ENCODE results near the gene IQGAP2. TPM values are rescaled to one million over a fixed set of nuclear protein-coding genes. Genes with fewer than 3 reads are reported as not detected.

IQGAP2 gene
- total RNA-seq, 1 donor from 2014 or later, result 4.0 TPM

- no peak for DNase-seq (ENCODE audit: low read depth)
- Histone ChIP-seq H3K36me3 (ENCODE audit: control insufficient read depth, insufficient read depth, low read length) (no peaks in the 10 kb centered on the region), H3K4me3 (ENCODE audit: low read depth, low read length) (no peak overlapping the region), H3K27me3 (ENCODE audit: control insufficient read depth, insufficient read depth, low read length) (peaks cover 2% of the 10 kb centered on the region)
- TF ChIP-seq CTCF (IDR thresholded peaks at IDR 0.05; ENCODE audit: insufficient read depth, low read length, poor library complexity, severe bottlenecking), result no peak
Measured at GRCh38 chr5:76449606-76450005, 46.5 kb downstream of the IQGAP2 start.

- peaks cover 2% of the 10 kb centered on the region for H3K27me3 ChIP-seq (ENCODE audit: control insufficient read depth, insufficient read depth, low read length)
- H3K36me3 ChIP-seq (ENCODE audit: control insufficient read depth, insufficient read depth, low read length), result no peaks in the 10 kb centered on the region
- no peak for TF ChIP-seq CTCF (IDR thresholded peaks at IDR 0.05; ENCODE audit: insufficient read depth, low read length, poor library complexity, severe bottlenecking)
Measured at GRCh38 chr5:76450054-76450453, 47.0 kb downstream of the IQGAP2 start.

GRCh38 chr5:76451031-76451701 is 48.1 kb downstream of the IQGAP2 start:
- peaks cover 2% of the 10 kb centered on the region for H3K27me3 ChIP-seq (ENCODE audit: control insufficient read depth, insufficient read depth, low read length)
- no peaks in the 10 kb centered on the region for H3K36me3 ChIP-seq (ENCODE audit: control insufficient read depth, insufficient read depth, low read length)
- TF ChIP-seq CTCF (IDR thresholded peaks at IDR 0.05; ENCODE audit: insufficient read depth, low read length, poor library complexity, severe bottlenecking), result no peak
- no peak overlapping the region for H3K4me3 ChIP-seq (ENCODE audit: low read depth, low read length)
- no peak for DNase-seq (ENCODE audit: low read depth)

More at GRCh38 chr5:76450054-76450453, 47.0 kb downstream of the IQGAP2 start:
- H3K4me3 ChIP-seq (ENCODE audit: low read depth, low read length), result no peak overlapping the region
- no peak for DNase-seq (ENCODE audit: low read depth)

- Histone ChIP-seq H3K4me3 (ENCODE audit: low read depth, low read length) (no peak overlapping the region), H3K36me3 (ENCODE audit: control insufficient read depth, insufficient read depth, low read length) (no peaks in the 10 kb centered on the region)
- DNase-seq (ENCODE audit: low read depth), result no peak
Measured at GRCh38 chr5:76455531-76456133, 52.5 kb downstream of the IQGAP2 start.

GRCh38 chr5:76456258-76456657 is 53.2 kb downstream of the IQGAP2 start:
- H3K36me3 ChIP-seq (ENCODE audit: control insufficient read depth, insufficient read depth, low read length), result no peaks in the 10 kb centered on the region

More at GRCh38 chr5:76455531-76456133, 52.5 kb downstream of the IQGAP2 start:
- H3K27me3 ChIP-seq (ENCODE audit: control insufficient read depth, insufficient read depth, low read length), result no peaks in the 10 kb centered on the region
- no peak for TF ChIP-seq CTCF (IDR thresholded peaks at IDR 0.05; ENCODE audit: insufficient read depth, low read length, poor library complexity, severe bottlenecking)

More at GRCh38 chr5:76456258-76456657, 53.2 kb downstream of the IQGAP2 start:
- H3K4me3 ChIP-seq (ENCODE audit: low read depth, low read length), result no peak overlapping the region
- TF ChIP-seq CTCF (IDR thresholded peaks at IDR 0.05; ENCODE audit: insufficient read depth, low read length, poor library complexity, severe bottlenecking), result no peak
- no peak for DNase-seq (ENCODE audit: low read depth)
- no peaks in the 10 kb centered on the region for H3K27me3 ChIP-seq (ENCODE audit: control insufficient read depth, insufficient read depth, low read length)

Data from kidney epithelial cell (primary cell).